LNCAP (cell line): Measurements from ENCODE around the gene ITGA1.

Experiments used
- TF ChIP-seq, protein P1 (sequence below): fragments of 450-650 bp; IDR thresholded peaks from 2 replicates; pipeline ENCODE4 v1.5.1; 2017; ENCODE audit warnings: mild to moderate bottlenecking

The ITGA1 gene

GRCh38 chr5:52774005-52774410 lies 13.7 kb upstream of the ITGA1 start:
- TF ChIP-seq, protein P1, sequence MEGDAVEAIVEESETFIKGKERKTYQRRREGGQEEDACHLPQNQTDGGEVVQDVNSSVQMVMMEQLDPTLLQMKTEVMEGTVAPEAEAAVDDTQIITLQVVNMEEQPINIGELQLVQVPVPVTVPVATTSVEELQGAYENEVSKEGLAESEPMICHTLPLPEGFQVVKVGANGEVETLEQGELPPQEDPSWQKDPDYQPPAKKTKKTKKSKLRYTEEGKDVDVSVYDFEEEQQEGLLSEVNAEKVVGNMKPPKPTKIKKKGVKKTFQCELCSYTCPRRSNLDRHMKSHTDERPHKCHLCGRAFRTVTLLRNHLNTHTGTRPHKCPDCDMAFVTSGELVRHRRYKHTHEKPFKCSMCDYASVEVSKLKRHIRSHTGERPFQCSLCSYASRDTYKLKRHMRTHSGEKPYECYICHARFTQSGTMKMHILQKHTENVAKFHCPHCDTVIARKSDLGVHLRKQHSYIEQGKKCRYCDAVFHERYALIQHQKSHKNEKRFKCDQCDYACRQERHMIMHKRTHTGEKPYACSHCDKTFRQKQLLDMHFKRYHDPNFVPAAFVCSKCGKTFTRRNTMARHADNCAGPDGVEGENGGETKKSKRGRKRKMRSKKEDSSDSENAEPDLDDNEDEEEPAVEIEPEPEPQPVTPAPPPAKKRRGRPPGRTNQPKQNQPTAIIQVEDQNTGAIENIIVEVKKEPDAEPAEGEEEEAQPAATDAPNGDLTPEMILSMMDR: no peak

DNA sequence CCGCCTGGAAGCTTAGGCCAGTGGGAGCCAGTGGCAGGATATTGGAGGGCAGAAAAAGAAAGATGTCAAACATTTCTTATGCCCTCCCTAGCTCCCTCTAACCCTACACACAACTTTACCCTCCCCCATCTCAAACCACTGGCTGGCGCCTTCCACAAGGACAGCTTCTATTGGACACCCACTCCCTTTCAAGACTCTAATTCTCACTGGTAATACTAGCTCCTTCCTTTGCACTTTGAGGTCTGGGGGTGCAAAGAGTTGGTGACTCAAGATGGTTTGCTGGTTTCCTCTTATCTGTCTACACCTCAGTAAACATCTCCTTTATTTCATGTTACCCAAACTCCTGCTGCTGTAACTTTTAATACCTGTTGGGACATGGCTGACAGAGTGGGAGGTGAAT lies 11.6 kb upstream of the ITGA1 start:
- TF ChIP-seq, protein P1: no peak

DNA sequence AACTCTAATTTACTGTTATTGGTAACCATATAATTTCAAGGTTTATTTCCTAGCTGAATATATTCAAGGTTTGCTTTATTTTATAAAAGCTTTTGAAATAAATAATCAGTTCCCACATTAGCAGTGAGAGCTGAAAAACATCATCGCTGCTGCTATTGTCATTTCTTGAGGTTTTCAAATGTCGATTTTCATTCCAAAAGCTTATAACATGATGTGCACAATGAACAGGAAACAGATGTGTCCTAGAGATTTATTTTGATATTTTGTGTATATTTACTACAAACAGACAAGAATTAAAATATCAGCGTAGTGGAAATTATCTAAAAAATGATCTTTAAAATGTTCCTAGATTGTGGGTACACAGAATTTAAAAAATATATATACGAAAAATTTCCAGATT lies 10.5 kb upstream of the ITGA1 start:
- TF ChIP-seq, protein P1: no peak

GRCh38 chr5:52778781-52779180 lies 8.9 kb upstream of the ITGA1 start:
- TF ChIP-seq, protein P1: no peak

DNA sequence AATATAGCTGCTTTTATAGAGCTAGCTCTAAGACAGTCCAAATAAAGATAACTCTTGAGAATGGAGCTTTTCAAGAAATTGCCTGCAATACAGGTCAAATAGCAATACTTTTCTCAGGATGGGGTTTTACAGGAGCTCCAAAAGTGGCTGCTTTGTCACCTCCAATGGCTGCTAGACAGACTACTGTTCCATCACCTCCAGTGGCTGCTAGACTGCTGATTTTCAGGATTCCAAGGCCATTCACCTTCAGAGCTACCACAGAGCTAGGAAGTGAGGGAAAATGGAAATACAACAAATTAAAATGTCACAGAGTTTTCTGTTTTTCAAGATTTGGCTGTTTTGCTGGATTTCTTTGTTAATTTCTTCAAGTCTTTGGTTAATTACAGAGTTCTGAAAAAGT lies 8.5 kb upstream of the ITGA1 start:
- TF ChIP-seq, protein P1: no peak

GRCh38 chr5:52783226-52783959 lies 4.3 kb upstream of the ITGA1 start:
- TF ChIP-seq, protein P1: no peak

- TF ChIP-seq, protein P1: no peak
Measured at GRCh38 chr5:52784737-52785136, 3.0 kb upstream of the ITGA1 start.

DNA sequence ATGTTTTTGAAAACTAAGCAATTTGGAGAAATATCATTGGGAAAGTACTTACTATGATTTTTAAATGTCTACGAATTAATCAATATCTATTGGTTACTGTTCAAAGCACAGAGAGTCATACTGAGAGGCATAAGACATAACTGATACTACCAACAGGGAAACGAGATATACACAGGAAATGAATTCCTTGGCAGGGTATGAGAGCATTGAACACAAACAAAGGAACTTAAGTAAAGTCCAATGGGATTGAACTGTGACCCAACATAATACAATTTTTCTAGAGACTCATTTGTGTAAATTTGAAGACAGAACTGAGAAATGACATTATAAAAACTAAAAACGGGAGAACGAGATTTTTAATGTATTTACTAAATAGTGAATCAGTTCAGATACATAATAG lies 1.3 kb upstream of the ITGA1 start:
- TF ChIP-seq, protein P1: no peak
